MCF 10A (cell line): Measurements from ENCODE around the gene PTGS2. TPM values are rescaled to one million over a fixed set of nuclear protein-coding genes. Genes with fewer than 3 reads are reported as not detected.
A peak's percentile ranks its signal among the peaks of the same experiment; 100 is the strongest.

ENCODE experiments used
- BruUV-seq: library from RNA; stranded (reverse); fragments of 400-500 nt; replicated peaks from 2 replicates; lab custom pipeline; 2021; lab: Mats Ljungman, UMichigan
- CTCF ChIA-PET: fragments of 300-600 bp; sonication (Branson Sonifier 250); formaldehyde crosslinking; extraction: SDS; loops from one replicate; lab custom pipeline; 2021; ENCODE audit warnings: antibody characterized with exemption, inconsistent platforms; lab: Yijun Ruan, JAX
- POLR2A ChIA-PET: fragments of 300-600, 350-650 bp; sonication (Branson Sonifier 250); formaldehyde crosslinking; extraction: SDS; loops from one replicate; lab custom pipeline; 2020; ENCODE audit warnings: antibody characterized with exemption, inconsistent platforms; lab: Yijun Ruan, JAX
- DNase-seq: peaks from one replicate; pipeline ENCODE4 v3.0.0-alpha.2; 2018; ENCODE audit not compliant: unreplicated experiment
- H3K27ac Mint-ChIP-seq: one replicate; pipeline ENCODE4 v1.8.0; 2022; ENCODE audit warnings: mild to moderate bottlenecking, low read depth, mixed read lengths; ENCODE audit not compliant: unreplicated experiment
- H3K27me3 Mint-ChIP-seq: one replicate; pipeline ENCODE4 v1.8.0; 2022; ENCODE audit warnings: mixed read lengths; ENCODE audit not compliant: insufficient read depth, unreplicated experiment
- H3K36me3 Mint-ChIP-seq: one replicate; pipeline ENCODE4 v1.8.0; 2022; ENCODE audit warnings: mild to moderate bottlenecking, moderate library complexity, mixed read lengths; ENCODE audit not compliant: insufficient read depth, unreplicated experiment
- H3K4me1 Mint-ChIP-seq: one replicate; pipeline ENCODE4 v1.8.0; 2022; ENCODE audit warnings: mixed read lengths; ENCODE audit not compliant: insufficient read depth, unreplicated experiment
- H3K4me3 Mint-ChIP-seq: one replicate; pipeline ENCODE4 v1.8.0; 2022; ENCODE audit warnings: mild to moderate bottlenecking, moderate library complexity, mixed read lengths; ENCODE audit not compliant: unreplicated experiment
- H3K9me3 Mint-ChIP-seq: one replicate; pipeline ENCODE4 v1.8.0; 2022; ENCODE audit warnings: mixed read lengths; ENCODE audit not compliant: unreplicated experiment
- intact Hi-C: fragments of 100-400 bp; cut with micrococcal nuclease; formaldehyde crosslinking; loops from 2 replicates; pipeline ENCODE4 v1.14.1; 2022
- total RNA-seq: library from RNA; stranded (reverse); gene quantifications from 2 replicates; pipeline ENCODE4 v1.2.3, GENCODE V29; 2022
- TF ChIP-seq, protein P1 (sequence below): fragments of 200-600 bp; IDR thresholded peaks from one replicate; pipeline ENCODE4 v1.8.0; 2022; ENCODE audit warnings: antibody characterized with exemption, mild to moderate bottlenecking; ENCODE audit not compliant: unreplicated experiment

PTGS2 gene
- total RNA-seq, 1 experiment from 2014 or later: 17.6 TPM

DNA sequence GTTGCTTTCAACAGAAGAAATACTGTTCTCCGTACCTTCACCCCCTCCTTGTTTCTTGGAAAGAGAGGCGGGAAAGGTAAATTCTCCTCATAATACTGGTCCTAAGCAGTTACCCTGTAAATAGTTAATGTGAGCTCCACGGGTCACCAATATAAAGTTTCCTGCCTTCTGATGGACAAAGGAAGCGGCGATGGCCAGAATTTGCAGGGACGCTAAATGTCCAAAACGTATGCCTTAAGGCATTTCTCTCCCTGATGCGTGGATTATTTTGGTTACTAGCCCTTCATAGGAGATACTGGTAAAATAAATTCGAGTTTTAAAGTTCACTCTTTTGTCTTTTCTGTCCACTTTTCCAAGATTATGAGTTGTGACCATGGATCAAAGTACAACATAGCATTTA is 898 bp upstream of the PTGS2 start:
- TF ChIP-seq, protein P1, sequence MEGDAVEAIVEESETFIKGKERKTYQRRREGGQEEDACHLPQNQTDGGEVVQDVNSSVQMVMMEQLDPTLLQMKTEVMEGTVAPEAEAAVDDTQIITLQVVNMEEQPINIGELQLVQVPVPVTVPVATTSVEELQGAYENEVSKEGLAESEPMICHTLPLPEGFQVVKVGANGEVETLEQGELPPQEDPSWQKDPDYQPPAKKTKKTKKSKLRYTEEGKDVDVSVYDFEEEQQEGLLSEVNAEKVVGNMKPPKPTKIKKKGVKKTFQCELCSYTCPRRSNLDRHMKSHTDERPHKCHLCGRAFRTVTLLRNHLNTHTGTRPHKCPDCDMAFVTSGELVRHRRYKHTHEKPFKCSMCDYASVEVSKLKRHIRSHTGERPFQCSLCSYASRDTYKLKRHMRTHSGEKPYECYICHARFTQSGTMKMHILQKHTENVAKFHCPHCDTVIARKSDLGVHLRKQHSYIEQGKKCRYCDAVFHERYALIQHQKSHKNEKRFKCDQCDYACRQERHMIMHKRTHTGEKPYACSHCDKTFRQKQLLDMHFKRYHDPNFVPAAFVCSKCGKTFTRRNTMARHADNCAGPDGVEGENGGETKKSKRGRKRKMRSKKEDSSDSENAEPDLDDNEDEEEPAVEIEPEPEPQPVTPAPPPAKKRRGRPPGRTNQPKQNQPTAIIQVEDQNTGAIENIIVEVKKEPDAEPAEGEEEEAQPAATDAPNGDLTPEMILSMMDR: no peak
- BruUV-seq: TSS peak; percentile 84
- H3K27ac Mint-ChIP-seq: peak overlapping the region; percentile 97
- DNase-seq: peak; percentile 38
- H3K4me3 Mint-ChIP-seq: peak overlapping the region; percentile 96
- H3K9me3 Mint-ChIP-seq: no peaks in the 10 kb centered on the region
- intact Hi-C loops: loop anchor here (2.0 kb wide), 3 partner anchors 148 to 276 kb away; partner anchors contain the start of gene PLA2G4A
- H3K4me1 Mint-ChIP-seq: peaks cover 29% of the 10 kb centered on the region
- no peaks in the 10 kb centered on the region for H3K27me3 Mint-ChIP-seq
- H3K36me3 Mint-ChIP-seq: no peaks in the 10 kb centered on the region
- ChIA-PET CTCF (interaction anchor here (0.5 to 12.1 kb wide), 31 partner anchors 10 to 351 kb away, joined by 3 to 134 read pairs (median 4); partner anchors contain the start of genes ODR4, PLA2G4A and TPR), POLR2A (interaction anchor here (0.6 to 4.8 kb wide), 21 partner anchors 10 to 357 kb away, joined by 3 to 41 read pairs (median 5); partner anchors contain the start of gene PLA2G4A)

DNA sequence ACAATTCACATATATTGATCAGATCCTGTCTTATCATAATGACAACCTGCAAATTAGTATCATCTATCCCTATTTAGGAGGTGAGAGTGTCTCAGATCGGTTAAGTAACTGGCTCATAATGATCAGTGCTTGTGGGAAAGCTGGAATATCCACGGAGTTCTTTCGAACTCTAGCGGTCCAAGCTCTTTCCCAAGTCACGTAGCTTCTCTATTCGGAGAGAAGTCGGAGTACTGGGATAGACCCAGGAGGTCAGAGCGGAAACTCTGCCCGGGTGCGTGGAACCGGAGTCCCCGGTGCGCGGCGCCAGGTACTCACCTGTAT is 339 bp downstream of the PTGS2 start:
- Mint-ChIP-seq H3K36me3 (peaks cover 3% of the 10 kb centered on the region), H3K27me3 (no peaks in the 10 kb centered on the region), H3K4me1 (peaks cover 29% of the 10 kb centered on the region), H3K9me3 (no peaks in the 10 kb centered on the region), H3K27ac (peak overlapping the region; percentile 97), H3K4me3 (peak overlapping the region; percentile 96)
- no peak for DNase-seq
- ChIA-PET CTCF (interaction anchor here (0.6 to 12.1 kb wide), 50 partner anchors 9 to 314 kb away, joined by 3 to 134 read pairs (median 4); no protein-coding TSS in a partner anchor), POLR2A (interaction anchor here (0.6 to 4.8 kb wide), 28 partner anchors 9 to 358 kb away, joined by 3 to 41 read pairs (median 4); partner anchors contain the start of genes ODR4, PLA2G4A and TPR)
- TF ChIP-seq, protein P1: no peak
- BruUV-seq: TSS peak; percentile 50
- intact Hi-C loops: loop anchor here (1.0 to 2.0 kb wide), 4 partner anchors 149 to 305 kb away; partner anchors contain the start of genes ODR4, PLA2G4A and TPR

GRCh38 chr1:186678155-186678554 is 2.1 kb downstream of the PTGS2 start:
- no peak for DNase-seq
- BruUV-seq: no TSS peak
- Mint-ChIP-seq H3K9me3 (no peaks in the 10 kb centered on the region), H3K36me3 (peaks cover 5% of the 10 kb centered on the region), H3K27ac (no peak overlapping the region), H3K27me3 (no peaks in the 10 kb centered on the region), H3K4me1 (peaks cover 29% of the 10 kb centered on the region), H3K4me3 (no peak overlapping the region)
- POLR2A ChIA-PET: interaction anchor here (0.6 to 4.8 kb wide), 2 partner anchors 20 to 151 kb away, joined by 4 to 41 read pairs; partner anchors contain the start of gene PLA2G4A
- TF ChIP-seq, protein P1: no peak
- CTCF ChIA-PET: interaction anchor here (0.8 to 12.1 kb wide), 3 partner anchors 26 to 128 kb away, joined by 3 to 134 read pairs (median 3); no protein-coding TSS in a partner anchor
- intact Hi-C loops: no loop called here

- ChIA-PET CTCF (no interaction called here), POLR2A (interaction anchor here (0.7 kb wide), 1 partner anchor 366 kb away, joined by 3 read pairs; no protein-coding TSS in a partner anchor)
- intact Hi-C loops: no loop called here
- TF ChIP-seq, protein P1: no peak
- no peak for DNase-seq
- Mint-ChIP-seq H3K27ac (no peak overlapping the region), H3K4me3 (no peak overlapping the region), H3K36me3 (peaks cover 5% of the 10 kb centered on the region), H3K9me3 (no peaks in the 10 kb centered on the region), H3K27me3 (no peaks in the 10 kb centered on the region), H3K4me1 (no peaks in the 10 kb centered on the region)
- BruUV-seq: no TSS peak
Observed at GRCh38 chr1:186672596-186672995, 7.6 kb downstream of the PTGS2 start.
